Upper lobe of left lung (tissue), 6 donors: ENCODE data around the gene SUCLG2. TPM values are rescaled to one million over a fixed set of nuclear protein-coding genes. Genes with fewer than 3 reads are reported as not detected.

ENCODE experiments used
- ATAC-seq, 2 donors: fragments of 200-7000 bp; cut with Tn5 transposase; one replicate each; pipeline ENCODE4 v1.9.1; 2022; ENCODE audit warnings: mild to moderate bottlenecking in 2 of 2, moderate library complexity in 2 of 2; ENCODE audit not compliant: low FRiP score in 2 of 2
- DNase-seq, 2 donors: peaks; one replicate each; pipeline ENCODE4 v3.0.0-alpha.2; 2019 to 2020
- H3K27ac ChIP-seq, 4 donors: fragments of 200-600 bp; sonication (generic); one replicate each; pipeline ENCODE4 v1.5.1; 2016 to 2019
- H3K27me3 ChIP-seq, 4 donors: fragments of 200-600 bp; sonication (generic); one replicate each; pipeline ENCODE4 v1.5.1; 2017 to 2019
- H3K36me3 ChIP-seq, 4 donors: fragments of 200-600 bp; sonication (generic); one replicate each; pipeline ENCODE4 v1.5.1; 2016 to 2019
- H3K4me1 ChIP-seq, 4 donors: fragments of 200-600 bp; sonication (generic); one replicate each; pipeline ENCODE4 v1.5.1; 2018 to 2019
- H3K4me3 ChIP-seq, 4 donors: fragments of 200-600 bp; sonication (generic); one replicate each; pipeline ENCODE4 v1.5.1; 2017 to 2019; ENCODE audit warnings: mild to moderate bottlenecking in 2 of 4, moderate library complexity in 1 of 4
- H3K9me3 ChIP-seq, 4 donors: fragments of 200-600 bp; sonication (generic); one replicate each; pipeline ENCODE4 v1.5.1; 2018 to 2019
- CTCF ChIP-seq, 6 experiments: fragments of 450-650 bp in 4 of 6; fragments of 200-600 bp in 2 of 6; sonication (generic) in 2 of 6; IDR thresholded peaks; one replicate each; pipeline ENCODE4 v1.5.1; 2016 to 2019; ENCODE audit warnings: antibody characterized with exemption in 6 of 6
- EP300 ChIP-seq, 4 donors: sonication (generic); formaldehyde crosslinking; IDR thresholded peaks; one replicate each; pipeline ENCODE4 v1.5.1; 2017; ENCODE audit warnings: antibody characterized with exemption in 4 of 4, control low read depth in 2 of 4
- POLR2A ChIP-seq, 4 donors: fragments of 450-650 bp; IDR thresholded peaks; one replicate each; pipeline ENCODE4 v1.5.1; 2016 to 2017; ENCODE audit warnings: antibody characterized with exemption in 4 of 4, mild to moderate bottlenecking in 2 of 4
- POLR2AphosphoS5 ChIP-seq, 2 donors: sonication (generic); formaldehyde crosslinking; IDR thresholded peaks; one replicate each; pipeline ENCODE4 v1.5.1; 2017; ENCODE audit warnings: antibody characterized with exemption in 2 of 2
- WGBS, 2 donors: methylation state at CpG; one replicate each; pipeline ENCODE4 v1.1.5; 2017 to 2018; 5-methylcytosine and 5-hydroxymethylcytosine counted together
- total RNA-seq, 6 donors: library from RNA; depleted of rRNA in 4 of 6; stranded (reverse); fragments of >200 nt in 4 of 6; gene quantifications; one replicate each; pipeline versions ENCODE4 v1.1.0 to v1.2.1, GENCODE V29; 2016 to 2021
- donor health status: DM: no; HTN: no; CAD: no; lungs with moderate emphysema.
- donor health status: DM: no; HTN: yes; CAD: no; lungs with severe emphysema.

SUCLG2 gene
- total RNA-seq, 6 donors from 2014 or later: 36.7 to 69.3 (median 50.8) TPM

GRCh38 chr3:67497746-67498145 lies 156.7 kb downstream of the SUCLG2 start:
- H3K36me3 ChIP-seq: peaks cover 0 to 23% (median 4%) of the 10 kb centered on the region in 4 donors
- DNase-seq: no peak
- no peaks in the 10 kb centered on the region for H3K9me3 ChIP-seq
- H3K4me1 ChIP-seq: no peaks in the 10 kb centered on the region
- ATAC-seq: no peak
- H3K27ac ChIP-seq: no peak overlapping the region
- H3K4me3 ChIP-seq: no peak overlapping the region
- TF ChIP-seq CTCF (IDR thresholded peaks at IDR 0.05) (no peak), POLR2A (IDR thresholded peaks at IDR 0.05) (no peak), EP300 (IDR thresholded peaks at IDR 0.05) (no peak), POLR2AphosphoS5 (IDR thresholded peaks at IDR 0.05) (no peak)
- no peaks in the 10 kb centered on the region for H3K27me3 ChIP-seq

- Histone ChIP-seq H3K4me3 (no peak overlapping the region), H3K27ac (no peak overlapping the region), H3K9me3 (no peaks in the 10 kb centered on the region), H3K4me1 (no peaks in the 10 kb centered on the region), H3K36me3 (peaks cover 0 to 23% (median 4%) of the 10 kb centered on the region in 4 donors), H3K27me3 (no peaks in the 10 kb centered on the region)
- WGBS, 2 donors: 50 to 81% methylated on average over 1 of the region's 1 CpG
- TF ChIP-seq POLR2AphosphoS5 (IDR thresholded peaks at IDR 0.05) (no peak), POLR2A (IDR thresholded peaks at IDR 0.05) (no peak), CTCF (IDR thresholded peaks at IDR 0.05) (no peak), EP300 (IDR thresholded peaks at IDR 0.05) (no peak)
- ATAC-seq: no peak
- no peak for DNase-seq
Measured at GRCh38 chr3:67495751-67496150, 158.7 kb downstream of the SUCLG2 start.

GRCh38 chr3:67493808-67494207 lies 160.6 kb downstream of the SUCLG2 start:
- peaks cover 0 to 23% (median 4%) of the 10 kb centered on the region in 4 donors for H3K36me3 ChIP-seq
- no peak for ATAC-seq
- WGBS, 2 donors: 90% methylated on average over 3 of the region's 3 CpGs
- TF ChIP-seq POLR2A (IDR thresholded peaks at IDR 0.05): no peak
- TF ChIP-seq EP300 (IDR thresholded peaks at IDR 0.05): no peak
- no peak for TF ChIP-seq CTCF (IDR thresholded peaks at IDR 0.05)
- TF ChIP-seq POLR2AphosphoS5 (IDR thresholded peaks at IDR 0.05): no peak
- no peaks in the 10 kb centered on the region for H3K4me1 ChIP-seq
- H3K9me3 ChIP-seq: no peaks in the 10 kb centered on the region
- DNase-seq: no peak
- no peaks in the 10 kb centered on the region for H3K27me3 ChIP-seq
- no peak overlapping the region for H3K27ac ChIP-seq
- no peak overlapping the region for H3K4me3 ChIP-seq

GRCh38 chr3:67490658-67491057 lies 163.8 kb downstream of the SUCLG2 start:
- no peaks in the 10 kb centered on the region for H3K27me3 ChIP-seq
- H3K4me1 ChIP-seq: no peaks in the 10 kb centered on the region
- DNase-seq (no peak), ATAC-seq (no peak)
- no peak overlapping the region for H3K4me3 ChIP-seq
- 37 to 100% methylated on average over 1 of the region's 1 CpG for WGBS, 2 donors
- H3K36me3 ChIP-seq: peaks cover 0 to 23% (median 4%) of the 10 kb centered on the region in 4 donors
- H3K27ac ChIP-seq: no peak overlapping the region
- no peak for TF ChIP-seq POLR2A (IDR thresholded peaks at IDR 0.05)
- no peak for TF ChIP-seq CTCF (IDR thresholded peaks at IDR 0.05)
- no peak for TF ChIP-seq EP300 (IDR thresholded peaks at IDR 0.05)
- TF ChIP-seq POLR2AphosphoS5 (IDR thresholded peaks at IDR 0.05): no peak
- H3K9me3 ChIP-seq: no peaks in the 10 kb centered on the region

GRCh38 chr3:67489816-67490215 lies 164.6 kb downstream of the SUCLG2 start:
- WGBS, 2 donors: 76 to 77% methylated on average over 4 of the region's 4 CpGs
- TF ChIP-seq POLR2A (IDR thresholded peaks at IDR 0.05): no peak
- Histone ChIP-seq H3K27me3 (no peaks in the 10 kb centered on the region), H3K4me3 (no peak overlapping the region), H3K4me1 (no peaks in the 10 kb centered on the region), H3K27ac (no peak overlapping the region), H3K9me3 (no peaks in the 10 kb centered on the region), H3K36me3 (peaks cover 0 to 14% (median 3%) of the 10 kb centered on the region in 4 donors)
- DNase-seq (no peak), ATAC-seq (no peak)
